Peyer's patch (tissue), 4 donors: ENCODE data around the gene HUS1.

Experiments used
- POLR2A ChIP-seq, 2 donors: fragments of 450-650 bp; IDR thresholded peaks; one replicate each; pipeline ENCODE4 v1.5.1; 2017; ENCODE audit warnings: antibody characterized with exemption in 2 of 2, mild to moderate bottlenecking in 2 of 2, moderate library complexity in 2 of 2
- TF ChIP-seq, protein P1 (sequence below), 6 experiments: fragments of 450-650 bp in 4 of 6; fragments of 200-600 bp in 2 of 6; sonication (generic) in 1 of 6; IDR thresholded peaks; one replicate each; pipeline ENCODE4 v1.5.1; 2017 to 2019; ENCODE audit warnings: antibody characterized with exemption in 6 of 6, mild to moderate bottlenecking in 3 of 6, moderate library complexity in 1 of 6

DNA sequence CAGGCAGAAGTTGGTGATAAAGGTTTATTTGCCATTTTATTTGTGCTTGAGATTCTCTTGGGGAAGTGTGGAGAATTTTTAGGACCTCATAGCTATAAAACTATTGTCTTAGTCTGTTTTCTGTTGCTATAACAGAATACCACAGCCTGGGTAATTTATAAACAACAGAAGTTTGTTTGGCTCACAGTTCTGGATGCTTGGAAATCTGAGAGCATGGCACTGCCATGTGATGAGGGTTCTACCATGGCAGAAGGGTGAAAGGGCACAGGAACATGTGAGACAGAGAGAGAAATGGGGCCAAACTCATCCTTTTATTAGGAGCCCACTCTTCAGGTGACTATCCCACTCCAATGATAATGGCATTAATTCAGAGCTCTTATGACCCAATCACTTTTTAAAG lies 37.2 kb upstream of the HUS1 start:
- TF ChIP-seq, protein P1, sequence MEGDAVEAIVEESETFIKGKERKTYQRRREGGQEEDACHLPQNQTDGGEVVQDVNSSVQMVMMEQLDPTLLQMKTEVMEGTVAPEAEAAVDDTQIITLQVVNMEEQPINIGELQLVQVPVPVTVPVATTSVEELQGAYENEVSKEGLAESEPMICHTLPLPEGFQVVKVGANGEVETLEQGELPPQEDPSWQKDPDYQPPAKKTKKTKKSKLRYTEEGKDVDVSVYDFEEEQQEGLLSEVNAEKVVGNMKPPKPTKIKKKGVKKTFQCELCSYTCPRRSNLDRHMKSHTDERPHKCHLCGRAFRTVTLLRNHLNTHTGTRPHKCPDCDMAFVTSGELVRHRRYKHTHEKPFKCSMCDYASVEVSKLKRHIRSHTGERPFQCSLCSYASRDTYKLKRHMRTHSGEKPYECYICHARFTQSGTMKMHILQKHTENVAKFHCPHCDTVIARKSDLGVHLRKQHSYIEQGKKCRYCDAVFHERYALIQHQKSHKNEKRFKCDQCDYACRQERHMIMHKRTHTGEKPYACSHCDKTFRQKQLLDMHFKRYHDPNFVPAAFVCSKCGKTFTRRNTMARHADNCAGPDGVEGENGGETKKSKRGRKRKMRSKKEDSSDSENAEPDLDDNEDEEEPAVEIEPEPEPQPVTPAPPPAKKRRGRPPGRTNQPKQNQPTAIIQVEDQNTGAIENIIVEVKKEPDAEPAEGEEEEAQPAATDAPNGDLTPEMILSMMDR (IDR thresholded peaks at IDR 0.05) = no peak
- TF ChIP-seq POLR2A (IDR thresholded peaks at IDR 0.05) = no peak
